ENCODE data around the gene HCRTR1. TPM values are rescaled to one million over a fixed set of nuclear protein-coding genes. Genes with fewer than 3 reads are reported as not detected.

HCRTR1 gene
- total and polyA plus RNA-seq, 11 donors = 0.21 to 0.82 (median 0.30) TPM; not detected in 4

GRCh38 chr1:31583082-31583994 is 34.2 kb upstream of the HCRTR1 start:
- 50 to 64% (median 59%) methylated on average over 13 to 16 of the region's 16 CpGs for WGBS, 4 donors
- Histone ChIP-seq H3K4me1 (peaks cover 27 to 94% (median 83%) of the 10 kb centered on the region in 12 donors), H3K27me3 (peaks cover 0 to 5% (median 0%) of the 10 kb centered on the region in 9 donors), H3K9me3 (no peaks in the 10 kb centered on the region), H3K4me3 (peak overlapping the region in 8 of 12 donors; percentile 3 to 89 (median 28)), H3K36me3 (peaks cover 0 to 59% (median 41%) of the 10 kb centered on the region in 9 donors), H3K27ac (peak overlapping the region; percentile 64 to 98 (median 90))
- no peak for TF ChIP-seq POLR2A (IDR thresholded peaks at IDR 0.05)
- TF ChIP-seq, protein P1, sequence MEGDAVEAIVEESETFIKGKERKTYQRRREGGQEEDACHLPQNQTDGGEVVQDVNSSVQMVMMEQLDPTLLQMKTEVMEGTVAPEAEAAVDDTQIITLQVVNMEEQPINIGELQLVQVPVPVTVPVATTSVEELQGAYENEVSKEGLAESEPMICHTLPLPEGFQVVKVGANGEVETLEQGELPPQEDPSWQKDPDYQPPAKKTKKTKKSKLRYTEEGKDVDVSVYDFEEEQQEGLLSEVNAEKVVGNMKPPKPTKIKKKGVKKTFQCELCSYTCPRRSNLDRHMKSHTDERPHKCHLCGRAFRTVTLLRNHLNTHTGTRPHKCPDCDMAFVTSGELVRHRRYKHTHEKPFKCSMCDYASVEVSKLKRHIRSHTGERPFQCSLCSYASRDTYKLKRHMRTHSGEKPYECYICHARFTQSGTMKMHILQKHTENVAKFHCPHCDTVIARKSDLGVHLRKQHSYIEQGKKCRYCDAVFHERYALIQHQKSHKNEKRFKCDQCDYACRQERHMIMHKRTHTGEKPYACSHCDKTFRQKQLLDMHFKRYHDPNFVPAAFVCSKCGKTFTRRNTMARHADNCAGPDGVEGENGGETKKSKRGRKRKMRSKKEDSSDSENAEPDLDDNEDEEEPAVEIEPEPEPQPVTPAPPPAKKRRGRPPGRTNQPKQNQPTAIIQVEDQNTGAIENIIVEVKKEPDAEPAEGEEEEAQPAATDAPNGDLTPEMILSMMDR (IDR thresholded peaks at IDR 0.05) = no peak
- DNase-seq (peak; percentile 60 to 78 (median 72)), ATAC-seq (peak in 3 of 4 donors; percentile 2 to 12 (median 6))
- intact Hi-C loops (cut with DNase I) = no loop called here

DNA sequence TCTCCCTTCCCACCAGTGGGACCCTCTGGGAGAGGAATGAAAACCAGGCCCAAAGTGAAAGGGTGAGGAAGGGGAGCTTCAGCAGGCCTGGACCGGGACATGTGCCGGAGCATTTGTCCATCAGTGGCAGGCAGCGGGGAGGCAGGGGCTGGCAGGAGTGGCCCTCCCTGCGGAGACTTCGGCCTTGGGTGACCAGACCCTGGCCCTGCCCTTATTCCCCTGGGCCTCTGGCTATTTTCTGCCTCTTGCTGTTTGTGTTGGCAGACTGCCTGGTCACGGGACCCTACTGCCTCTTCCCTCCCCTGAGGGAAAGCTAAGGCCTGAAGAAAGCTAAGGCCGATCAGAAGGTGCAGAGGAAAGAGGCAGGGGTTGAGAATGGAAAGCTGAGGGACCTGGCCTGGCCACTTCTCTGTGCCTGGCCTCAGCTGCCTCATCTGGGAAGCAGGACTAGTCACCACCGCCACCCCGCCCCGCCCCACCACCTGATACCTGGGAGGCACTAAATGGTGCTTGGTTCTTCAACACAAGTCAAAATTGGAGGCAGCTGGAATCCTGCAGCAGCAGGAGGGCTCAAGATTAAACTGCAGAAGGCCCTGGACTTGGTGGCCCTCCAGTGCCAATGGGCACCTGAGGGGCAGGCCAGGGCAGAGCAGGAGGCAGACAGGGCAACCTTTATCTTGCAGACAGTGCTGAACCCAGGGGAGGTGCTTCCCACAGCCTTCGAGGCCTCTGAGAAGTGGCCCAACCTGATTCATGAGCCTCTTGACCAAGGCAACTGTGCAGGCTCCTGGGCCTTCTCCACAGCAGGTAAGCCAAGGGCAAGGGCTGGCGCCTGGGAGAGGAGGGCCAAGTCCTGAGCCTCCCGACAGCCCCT is 33.3 kb upstream of the HCRTR1 start:
- peak in 1 of 2 donors; percentile 54 for TF ChIP-seq POLR2A (IDR thresholded peaks at IDR 0.05)
- TF ChIP-seq, protein P1 (IDR thresholded peaks at IDR 0.05) = no peak
- H3K9me3 ChIP-seq = no peaks in the 10 kb centered on the region
- peaks cover 0 to 56% (median 41%) of the 10 kb centered on the region in 9 donors for H3K36me3 ChIP-seq
- H3K4me3 ChIP-seq = peak overlapping the region in 9 of 12 donors; percentile 3 to 89 (median 28)
- peak overlapping the region; percentile 64 to 98 (median 90) for H3K27ac ChIP-seq
- 33 to 40% (median 36%) methylated on average over 11 to 13 of the region's 13 CpGs for WGBS, 4 donors
- intact Hi-C loops (cut with DNase I) = no loop called here
- ATAC-seq (peak; percentile 52 to 69 (median 62)), DNase-seq (peak; percentile 89 to 95 (median 93))
- peaks cover 0 to 11% (median 0%) of the 10 kb centered on the region in 9 donors for H3K27me3 ChIP-seq
- H3K4me1 ChIP-seq = peaks cover 29 to 100% (median 88%) of the 10 kb centered on the region in 12 donors

GRCh38 chr1:31584869-31585735 is 32.4 kb upstream of the HCRTR1 start:
- TF ChIP-seq, protein P1 (IDR thresholded peaks at IDR 0.05) = no peak
- no peak for TF ChIP-seq POLR2A (IDR thresholded peaks at IDR 0.05)
- peaks cover 0 to 11% (median 0%) of the 10 kb centered on the region in 9 donors for H3K27me3 ChIP-seq
- H3K4me3 ChIP-seq = peak overlapping the region in 8 of 12 donors; percentile 10 to 89 (median 29)
- H3K36me3 ChIP-seq = peaks cover 0 to 54% (median 41%) of the 10 kb centered on the region in 9 donors
- H3K9me3 ChIP-seq = no peaks in the 10 kb centered on the region
- H3K27ac ChIP-seq = peak overlapping the region; percentile 64 to 98 (median 90)
- DNase-seq (no peak), ATAC-seq (no peak)
- WGBS, 4 donors = 82 to 85% (median 83%) methylated on average over 23 to 27 of the region's 27 CpGs
- peaks cover 29 to 100% (median 88%) of the 10 kb centered on the region in 12 donors for H3K4me1 ChIP-seq
- intact Hi-C loops (cut with DNase I) = no loop called here

Data from heart left ventricle (tissue), 16 donors.